ENCODE data around the gene PRSS2.
A peak's percentile ranks its signal among the peaks of the same experiment; 100 is the strongest.

PRSS2 gene

GRCh38 chr7:142793156-142793555, 22.4 kb downstream of the PRSS2 start:
- WGBS (ENCODE audit: extremely low coverage, insufficient coverage, insufficient read length) = no CpG with 5 or more reads among the region's 5 CpGs
- H4K91ac ChIP-seq (ENCODE audit: low read depth, low read length) = no peak overlapping the region
- no peaks in the 10 kb centered on the region for H3K36me3 ChIP-seq (ENCODE audit: control insufficient read depth in 1 of 2, insufficient read depth in 2 of 2, low read length in 2 of 2)
- peaks cover 4% of the 10 kb centered on the region for H3K9me3 ChIP-seq (ENCODE audit: insufficient read depth, low read depth, low read length)
- H3K27me3 ChIP-seq (ENCODE audit: insufficient read depth, low read length) = peaks cover 26% of the 10 kb centered on the region
- H2BK120ac ChIP-seq (ENCODE audit: insufficient read depth, low read length, poor library complexity) = no peak overlapping the region
- no peak overlapping the region for H3K4me3 ChIP-seq (ENCODE audit: low read depth, low read length)
- H4K12ac ChIP-seq (ENCODE audit: low read depth, low read length) = no peak overlapping the region
- H3K4ac ChIP-seq (ENCODE audit: low read depth, low read length) = no peak overlapping the region
- peak in 1 of 2 donors; percentile 13 for DNase-seq
- peaks cover 9 to 14% of the 10 kb centered on the region in 2 experiments for H3K4me1 ChIP-seq (ENCODE audit: control insufficient read depth in 1 of 2, insufficient read depth in 2 of 2, low read length in 2 of 2)
- H3K14ac ChIP-seq (ENCODE audit: low read length) = no peak overlapping the region
- no peak overlapping the region for H3K23ac ChIP-seq (ENCODE audit: low read length)
- H3K4me2 ChIP-seq (ENCODE audit: low read length) = no peak overlapping the region
- H4K8ac ChIP-seq (ENCODE audit: low read depth, low read length) = no peak overlapping the region
- no peak overlapping the region for H2BK12ac ChIP-seq (ENCODE audit: low read length)
- H3K79me1 ChIP-seq (ENCODE audit: low read length) = no peaks in the 10 kb centered on the region
- no peak overlapping the region for H2BK5ac ChIP-seq (ENCODE audit: low read depth, low read length, poor library complexity)
- H2AFZ ChIP-seq (ENCODE audit: insufficient read depth, low read length, poor library complexity) = no peak overlapping the region
- no peak overlapping the region for H3K18ac ChIP-seq (ENCODE audit: low read length)
- no peak overlapping the region for H3K27ac ChIP-seq (ENCODE audit: low read depth, low read length)
- no peak overlapping the region for H2AK5ac ChIP-seq (ENCODE audit: low read length)
- no peak overlapping the region for H3K9ac ChIP-seq (ENCODE audit: low read length)
- H3K79me2 ChIP-seq (ENCODE audit: control insufficient read depth, insufficient read depth, low read length, poor library complexity) = peaks cover 2% of the 10 kb centered on the region

GRCh38 chr7:142795339-142795863, 24.6 kb downstream of the PRSS2 start:
- Histone ChIP-seq H3K27ac (ENCODE audit: low read depth, low read length) (no peak overlapping the region), H2BK120ac (ENCODE audit: insufficient read depth, low read length, poor library complexity) (no peak overlapping the region), H4K8ac (ENCODE audit: low read depth, low read length) (no peak overlapping the region), H3K9ac (ENCODE audit: low read length) (no peak overlapping the region), H3K18ac (ENCODE audit: low read length) (no peak overlapping the region), H3K14ac (ENCODE audit: low read length) (no peak overlapping the region), H2AFZ (ENCODE audit: insufficient read depth, low read length, poor library complexity) (no peak overlapping the region), H2AK5ac (ENCODE audit: low read length) (no peak overlapping the region), H3K36me3 (ENCODE audit: control insufficient read depth in 1 of 2, insufficient read depth in 2 of 2, low read length in 2 of 2) (no peaks in the 10 kb centered on the region), H3K4me1 (ENCODE audit: control insufficient read depth in 1 of 2, insufficient read depth in 2 of 2, low read length in 2 of 2) (peaks cover 9 to 14% of the 10 kb centered on the region in 2 experiments), H3K4me2 (ENCODE audit: low read length) (no peak overlapping the region), H3K9me3 (ENCODE audit: insufficient read depth, low read depth, low read length) (peaks cover 4% of the 10 kb centered on the region), H4K91ac (ENCODE audit: low read depth, low read length) (no peak overlapping the region), H3K23ac (ENCODE audit: low read length) (no peak overlapping the region), H2BK5ac (ENCODE audit: low read depth, low read length, poor library complexity) (no peak overlapping the region), H4K12ac (ENCODE audit: low read depth, low read length) (no peak overlapping the region), H2BK12ac (ENCODE audit: low read length) (no peak overlapping the region), H3K4me3 (ENCODE audit: low read depth, low read length) (peak overlapping the region; percentile 21), H3K27me3 (ENCODE audit: insufficient read depth, low read length) (peaks cover 27% of the 10 kb centered on the region), H3K79me1 (ENCODE audit: low read length) (no peaks in the 10 kb centered on the region), H3K4ac (ENCODE audit: low read depth, low read length) (no peak overlapping the region), H3K79me2 (ENCODE audit: control insufficient read depth, insufficient read depth, low read length, poor library complexity) (peaks cover 2% of the 10 kb centered on the region)
- no CpG with 5 or more reads among the region's 5 CpGs for WGBS (ENCODE audit: extremely low coverage, insufficient coverage, insufficient read length)
- no peak for DNase-seq

- Histone ChIP-seq H2BK5ac (ENCODE audit: low read depth, low read length, poor library complexity) (no peak overlapping the region), H4K8ac (ENCODE audit: low read depth, low read length) (no peak overlapping the region), H3K4me3 (ENCODE audit: low read depth, low read length) (peak overlapping the region; percentile 10), H3K4ac (ENCODE audit: low read depth, low read length) (no peak overlapping the region), H2BK120ac (ENCODE audit: insufficient read depth, low read length, poor library complexity) (no peak overlapping the region), H2BK12ac (ENCODE audit: low read length) (no peak overlapping the region), H3K23ac (ENCODE audit: low read length) (no peak overlapping the region), H3K36me3 (ENCODE audit: control insufficient read depth in 1 of 2, insufficient read depth in 2 of 2, low read length in 2 of 2) (no peaks in the 10 kb centered on the region), H2AK5ac (ENCODE audit: low read length) (no peak overlapping the region), H4K91ac (ENCODE audit: low read depth, low read length) (peak overlapping the region; percentile 10), H3K9ac (ENCODE audit: low read length) (no peak overlapping the region), H3K27ac (ENCODE audit: low read depth, low read length) (no peak overlapping the region), H3K14ac (ENCODE audit: low read length) (no peak overlapping the region), H3K9me3 (ENCODE audit: insufficient read depth, low read depth, low read length) (peaks cover 4% of the 10 kb centered on the region), H3K4me1 (ENCODE audit: control insufficient read depth in 1 of 2, insufficient read depth in 2 of 2, low read length in 2 of 2) (peaks cover 9 to 14% of the 10 kb centered on the region in 2 experiments), H4K12ac (ENCODE audit: low read depth, low read length) (no peak overlapping the region), H3K79me2 (ENCODE audit: control insufficient read depth, insufficient read depth, low read length, poor library complexity) (peaks cover 2% of the 10 kb centered on the region), H3K79me1 (ENCODE audit: low read length) (no peaks in the 10 kb centered on the region), H3K18ac (ENCODE audit: low read length) (no peak overlapping the region), H2AFZ (ENCODE audit: insufficient read depth, low read length, poor library complexity) (no peak overlapping the region), H3K4me2 (ENCODE audit: low read length) (peak overlapping the region; percentile 59), H3K27me3 (ENCODE audit: insufficient read depth, low read length) (peaks cover 27% of the 10 kb centered on the region)
- no peak for DNase-seq
- no CpG with 5 or more reads among the region's 9 CpGs for WGBS (ENCODE audit: extremely low coverage, insufficient coverage, insufficient read length)
Measured at GRCh38 chr7:142796001-142796500, 25.3 kb downstream of the PRSS2 start.

- H2AFZ ChIP-seq (ENCODE audit: insufficient read depth, low read length, poor library complexity) = peak overlapping the region; percentile 41
- H2BK120ac ChIP-seq (ENCODE audit: insufficient read depth, low read length, poor library complexity) = no peak overlapping the region
- no peak overlapping the region for H3K23ac ChIP-seq (ENCODE audit: low read length)
- H3K4ac ChIP-seq (ENCODE audit: low read depth, low read length) = no peak overlapping the region
- no peak overlapping the region for H3K14ac ChIP-seq (ENCODE audit: low read length)
- H2BK12ac ChIP-seq (ENCODE audit: low read length) = no peak overlapping the region
- H2AK5ac ChIP-seq (ENCODE audit: low read length) = no peak overlapping the region
- H3K36me3 ChIP-seq (ENCODE audit: control insufficient read depth in 1 of 2, insufficient read depth in 2 of 2, low read length in 2 of 2) = no peaks in the 10 kb centered on the region
- DNase-seq = no peak
- H4K8ac ChIP-seq (ENCODE audit: low read depth, low read length) = peak overlapping the region; percentile 17
- H3K4me1 ChIP-seq (ENCODE audit: control insufficient read depth in 1 of 2, insufficient read depth in 2 of 2, low read length in 2 of 2) = peaks cover 9 to 14% of the 10 kb centered on the region in 2 experiments
- H3K4me3 ChIP-seq (ENCODE audit: low read depth, low read length) = peak overlapping the region; percentile 61
- H3K9ac ChIP-seq (ENCODE audit: low read length) = no peak overlapping the region
- no peaks in the 10 kb centered on the region for H3K79me1 ChIP-seq (ENCODE audit: low read length)
- no peak overlapping the region for H4K12ac ChIP-seq (ENCODE audit: low read depth, low read length)
- no CpG with 5 or more reads among the region's 74 CpGs for WGBS (ENCODE audit: extremely low coverage, insufficient coverage, insufficient read length)
- H3K18ac ChIP-seq (ENCODE audit: low read length) = peak overlapping the region; percentile 20
- H3K27ac ChIP-seq (ENCODE audit: low read depth, low read length) = no peak overlapping the region
- H2BK5ac ChIP-seq (ENCODE audit: low read depth, low read length, poor library complexity) = no peak overlapping the region
- peak overlapping the region; percentile 59 for H3K4me2 ChIP-seq (ENCODE audit: low read length)
- peaks cover 27% of the 10 kb centered on the region for H3K27me3 ChIP-seq (ENCODE audit: insufficient read depth, low read length)
- H3K9me3 ChIP-seq (ENCODE audit: insufficient read depth, low read depth, low read length) = peaks cover 4% of the 10 kb centered on the region
- H3K79me2 ChIP-seq (ENCODE audit: control insufficient read depth, insufficient read depth, low read length, poor library complexity) = peaks cover 2% of the 10 kb centered on the region
- H4K91ac ChIP-seq (ENCODE audit: low read depth, low read length) = peak overlapping the region; percentile 10
Measured at GRCh38 chr7:142796501-142797390, 26.0 kb downstream of the PRSS2 start.

Data from trophoblast cell (in vitro differentiated cells and primary cell).